GM13977 (cell line): ENCODE data around the gene IMMP2L.

Experiments used
- DNase-seq: peaks from one replicate; pipeline ENCODE4 v3.0.0; 2012; ENCODE audit warnings: low spot score
- CTCF ChIP-seq: IDR thresholded peaks from 2 replicates; pipeline ENCODE4 v1.5.1; 2012; ENCODE audit warnings: mild to moderate bottlenecking, control low read depth; ENCODE audit not compliant: insufficient read depth; ENCODE audit errors: extremely low read depth, missing control alignments
- in situ Hi-C: fragments of 300-500 bp; cut with MboI; formaldehyde crosslinking; loops from one replicate; pipeline ENCODE4 v1.12.0; 2022; ENCODE audit warnings: low sequenced_read_pairs, low pct_unique_long_range_greater_than_20kb, mixed read lengths, inconsistent platforms; ENCODE audit not compliant: unreplicated experiment

IMMP2L gene

GRCh38 chr7:111051832-111052231, 510.5 kb downstream of the IMMP2L start:
- in situ Hi-C loops, result no loop called here
- no peak for TF ChIP-seq CTCF
- DNase-seq, result no peak

- in situ Hi-C loops, result no loop called here
- TF ChIP-seq CTCF, result no peak
- no peak for DNase-seq
These were observed 511.3 kb downstream of the IMMP2L start for GRCh38 chr7:111050875-111051416.

- in situ Hi-C loops, result no loop called here
- no peak for DNase-seq
- no peak for TF ChIP-seq CTCF
These were observed 512.2 kb downstream of the IMMP2L start for GRCh38 chr7:111049971-111050680.

- TF ChIP-seq CTCF, result no peak
- DNase-seq, result no peak
- in situ Hi-C loops, result no loop called here
These were observed 514.7 kb downstream of the IMMP2L start for GRCh38 chr7:111047595-111047994.

- no peak for TF ChIP-seq CTCF
- DNase-seq, result no peak
- in situ Hi-C loops, result no loop called here
These were observed 516.8 kb downstream of the IMMP2L start for GRCh38 chr7:111045449-111045848.

GRCh38 chr7:111043561-111043960, 518.7 kb downstream of the IMMP2L start:
- in situ Hi-C loops, result no loop called here
- TF ChIP-seq CTCF, result no peak
- DNase-seq, result no peak

- in situ Hi-C loops, result no loop called here
- DNase-seq, result no peak
- no peak for TF ChIP-seq CTCF
These were observed 519.5 kb downstream of the IMMP2L start for GRCh38 chr7:111042842-111043241.
